Measurements from ENCODE around the gene RASGEF1C.

RASGEF1C gene

GRCh38 chr5:180140079-180140554, 68.9 kb downstream of the RASGEF1C start:
- Histone ChIP-seq H3K79me2 (ENCODE audit: insufficient read depth, low read depth) (no peaks in the 10 kb centered on the region), H3K9ac (no peak overlapping the region), H3K4me2 (no peak overlapping the region), H3K27ac (no peak overlapping the region), H3K4me1 (ENCODE audit: low read depth, poor library complexity, severe bottlenecking) (no peaks in the 10 kb centered on the region), H2AFZ (ENCODE audit: low read depth) (no peak overlapping the region), H3K36me3 (ENCODE audit: insufficient read depth) (no peaks in the 10 kb centered on the region), H3K27me3 (ENCODE audit: insufficient read depth, low read depth) (no peaks in the 10 kb centered on the region), H4K20me1 (ENCODE audit: insufficient read depth) (no peaks in the 10 kb centered on the region), H3K4me3 (IDR thresholded peaks at IDR 0.05; ENCODE audit: insufficient read depth, low read depth, low read length) (no peak overlapping the region)
- no peak for TF ChIP-seq CTCF (conservative IDR thresholded peaks at IDR 0.05; ENCODE audit: low read depth, low read length)

GRCh38 chr5:180139731-180140055, 69.3 kb downstream of the RASGEF1C start:
- Histone ChIP-seq H3K27me3 (ENCODE audit: insufficient read depth, low read depth) (no peaks in the 10 kb centered on the region), H3K36me3 (ENCODE audit: insufficient read depth) (no peaks in the 10 kb centered on the region), H3K4me1 (ENCODE audit: low read depth, poor library complexity, severe bottlenecking) (no peaks in the 10 kb centered on the region), H3K4me2 (no peak overlapping the region), H3K9ac (no peak overlapping the region), H2AFZ (ENCODE audit: low read depth) (no peak overlapping the region), H3K4me3 (IDR thresholded peaks at IDR 0.05; ENCODE audit: insufficient read depth, low read depth, low read length) (no peak overlapping the region), H3K79me2 (ENCODE audit: insufficient read depth, low read depth) (no peaks in the 10 kb centered on the region), H3K27ac (no peak overlapping the region), H4K20me1 (ENCODE audit: insufficient read depth) (no peaks in the 10 kb centered on the region)
- TF ChIP-seq CTCF (conservative IDR thresholded peaks at IDR 0.05; ENCODE audit: low read depth, low read length), result no peak

DNA sequence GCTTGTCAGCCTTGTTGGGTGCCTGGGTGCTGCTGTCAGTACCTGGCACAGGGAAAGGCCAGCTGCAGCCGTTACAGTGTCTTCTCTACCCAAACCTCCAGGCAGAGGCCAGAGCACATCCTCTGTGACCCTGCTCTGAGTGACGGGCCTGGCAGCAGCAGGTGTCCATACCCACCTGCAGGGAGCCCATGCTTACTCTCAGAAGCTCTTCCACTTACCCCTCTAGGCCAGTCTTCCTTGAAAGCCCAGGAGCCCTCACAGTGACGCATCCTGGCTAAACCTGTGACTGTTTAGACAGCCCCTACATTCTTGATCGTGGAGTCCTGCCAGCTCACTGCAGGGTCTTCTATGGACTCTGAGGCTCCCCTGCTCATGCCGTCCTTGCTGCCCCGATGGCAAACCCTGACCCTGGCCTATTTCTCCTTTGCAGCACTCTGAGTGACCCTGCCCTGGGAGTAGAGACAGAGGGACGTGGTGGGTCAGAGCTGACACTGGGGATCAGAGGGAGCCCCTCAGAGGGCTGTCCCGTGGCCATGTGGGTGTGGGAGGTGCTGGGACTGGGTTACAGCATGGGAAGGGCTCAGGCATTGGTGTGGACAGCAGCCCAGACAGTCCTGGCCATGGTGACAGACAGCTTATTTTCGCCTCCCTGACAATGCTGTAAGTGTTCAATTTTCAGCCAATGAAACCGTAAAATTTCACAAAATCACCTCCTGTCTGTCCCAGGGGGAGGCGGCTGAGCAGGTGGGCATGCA, 69.9 kb downstream of the RASGEF1C start:
- H3K4me1 ChIP-seq (ENCODE audit: low read depth, poor library complexity, severe bottlenecking), result no peaks in the 10 kb centered on the region
- no peak overlapping the region for H3K4me3 ChIP-seq (IDR thresholded peaks at IDR 0.05; ENCODE audit: insufficient read depth, low read depth, low read length)
- H4K20me1 ChIP-seq (ENCODE audit: insufficient read depth), result no peaks in the 10 kb centered on the region
- no peaks in the 10 kb centered on the region for H3K79me2 ChIP-seq (ENCODE audit: insufficient read depth, low read depth)
- no peaks in the 10 kb centered on the region for H3K36me3 ChIP-seq (ENCODE audit: insufficient read depth)
- no peak overlapping the region for H3K9ac ChIP-seq
- TF ChIP-seq CTCF (conservative IDR thresholded peaks at IDR 0.05; ENCODE audit: low read depth, low read length), result no peak
- H3K27me3 ChIP-seq (ENCODE audit: insufficient read depth, low read depth), result no peaks in the 10 kb centered on the region
- H2AFZ ChIP-seq (ENCODE audit: low read depth), result no peak overlapping the region
- H3K4me2 ChIP-seq, result no peak overlapping the region
- H3K27ac ChIP-seq, result no peak overlapping the region

GRCh38 chr5:180138214-180138975, 70.6 kb downstream of the RASGEF1C start:
- H3K27me3 ChIP-seq (ENCODE audit: insufficient read depth, low read depth), result no peaks in the 10 kb centered on the region
- H3K9ac ChIP-seq, result no peak overlapping the region
- TF ChIP-seq CTCF (conservative IDR thresholded peaks at IDR 0.05; ENCODE audit: low read depth, low read length), result no peak
- no peak overlapping the region for H2AFZ ChIP-seq (ENCODE audit: low read depth)
- no peak overlapping the region for H3K4me2 ChIP-seq
- H3K27ac ChIP-seq, result no peak overlapping the region
- H4K20me1 ChIP-seq (ENCODE audit: insufficient read depth), result no peaks in the 10 kb centered on the region
- no peaks in the 10 kb centered on the region for H3K36me3 ChIP-seq (ENCODE audit: insufficient read depth)
- H3K4me1 ChIP-seq (ENCODE audit: low read depth, poor library complexity, severe bottlenecking), result no peaks in the 10 kb centered on the region
- H3K4me3 ChIP-seq (IDR thresholded peaks at IDR 0.05; ENCODE audit: insufficient read depth, low read depth, low read length), result no peak overlapping the region
- H3K79me2 ChIP-seq (ENCODE audit: insufficient read depth, low read depth), result no peaks in the 10 kb centered on the region

All from KMS-11 (cell line).